HG03575 (cell line): ENCODE data around the gene AHRR.

Experiments
- ATAC-seq: cut with Tn5 transposase; IDR thresholded peaks from one replicate; pipeline ENCODE4 v1.9.1; 2021; ENCODE audit not compliant: unreplicated experiment, insufficient number of reproducible peaks, low FRiP score; ENCODE audit errors: extremely low read depth

Gene AHRR

DNA sequence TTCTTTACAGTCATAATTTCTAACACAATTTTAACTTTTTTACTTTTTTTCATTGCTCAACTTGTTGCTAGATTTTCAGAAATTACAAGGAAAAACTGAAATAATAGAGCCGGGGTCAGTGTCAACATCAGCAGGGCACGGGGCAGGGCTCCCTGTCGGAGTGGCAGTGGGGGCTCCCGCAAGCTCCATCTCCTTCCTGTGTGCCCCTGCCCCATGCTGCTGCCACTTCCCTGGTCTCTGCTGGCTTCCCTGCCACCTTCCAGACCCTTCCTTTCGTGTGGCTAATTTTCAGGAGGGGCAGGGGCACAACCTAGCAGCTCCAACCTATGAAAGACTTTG lies 120.5 kb downstream of the AHRR start:
- no peak for ATAC-seq

DNA sequence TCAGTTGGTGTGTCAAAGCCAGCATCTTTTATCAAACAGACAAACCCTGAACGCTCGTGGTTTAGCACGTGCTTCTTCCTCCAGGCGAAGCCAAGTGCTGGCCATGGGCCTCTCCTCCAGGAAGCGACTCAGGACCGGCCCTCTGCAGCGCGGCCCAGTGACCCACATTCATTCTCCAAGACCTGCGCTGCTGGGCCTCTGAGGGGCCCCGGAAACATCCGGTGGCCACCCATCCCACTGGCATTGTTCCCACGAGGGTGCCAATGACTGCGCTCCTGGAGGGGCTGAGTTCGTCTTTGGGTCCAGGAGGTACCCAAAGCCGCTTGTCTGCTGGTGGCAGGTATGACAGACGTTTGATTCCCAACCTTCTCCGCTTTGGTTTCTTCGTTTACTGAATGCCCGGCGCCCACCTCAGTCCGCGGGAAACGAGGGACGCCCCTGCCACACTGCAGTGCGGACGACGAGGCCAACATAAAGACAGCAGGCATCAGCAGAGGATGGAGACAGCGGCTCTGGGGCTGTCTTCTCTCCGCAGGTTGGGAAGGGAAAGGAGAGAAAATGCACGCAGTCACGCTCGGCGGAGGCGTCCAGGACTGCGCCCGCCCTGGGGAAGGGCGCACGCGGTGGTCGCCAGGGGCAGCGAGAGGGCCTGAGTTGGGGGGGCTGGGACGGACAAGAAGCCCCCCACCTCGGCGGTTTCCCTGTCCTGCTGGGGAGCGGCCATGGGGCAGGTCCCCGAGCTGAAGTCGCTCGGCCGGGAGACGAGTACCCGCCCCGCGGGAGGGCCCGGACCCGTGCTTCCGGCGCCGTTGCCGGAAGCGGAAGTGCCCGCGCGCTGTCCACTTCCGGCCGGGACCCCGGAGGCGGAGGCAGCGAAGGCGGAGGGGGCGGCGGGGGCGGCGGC lies 121.1 kb downstream of the AHRR start, which contains the start of gene EXOC3:
EXOC3 (plus strand) TSS at position 842 of the 904 bp plus-strand sequence. CDS start 3,030 bp downstream, outside the sequence.
- no peak for ATAC-seq

- no peak for ATAC-seq
These were observed 122.0 kb downstream of the AHRR start for GRCh38 chr5:443239-444151.

GRCh38 chr5:444226-444625 lies 122.7 kb downstream of the AHRR start:
- ATAC-seq = no peak

- no peak for ATAC-seq
These were observed 124.1 kb downstream of the AHRR start for GRCh38 chr5:445591-445990.

- no peak for ATAC-seq
These were observed 124.8 kb downstream of the AHRR start for GRCh38 chr5:446066-446882.

DNA sequence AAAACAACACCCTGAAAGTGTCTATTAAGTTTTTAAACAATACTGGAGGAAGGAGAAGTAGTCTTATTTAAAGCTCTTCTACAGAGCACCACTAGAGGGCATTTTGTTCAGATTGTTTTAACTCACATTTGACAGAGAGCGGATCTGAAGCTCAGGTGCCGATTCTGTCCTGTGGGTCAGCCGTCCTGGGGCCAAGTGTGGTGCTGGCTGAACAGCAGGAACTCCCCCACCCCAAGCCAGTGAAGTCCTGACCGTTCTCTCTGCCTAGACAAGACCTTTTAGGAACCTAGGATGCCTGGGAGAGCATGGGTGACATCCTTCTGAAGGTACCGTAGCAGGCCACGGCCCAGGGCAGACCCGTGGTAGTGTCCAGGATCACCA lies 125.4 kb downstream of the AHRR start:
- no peak for ATAC-seq

DNA sequence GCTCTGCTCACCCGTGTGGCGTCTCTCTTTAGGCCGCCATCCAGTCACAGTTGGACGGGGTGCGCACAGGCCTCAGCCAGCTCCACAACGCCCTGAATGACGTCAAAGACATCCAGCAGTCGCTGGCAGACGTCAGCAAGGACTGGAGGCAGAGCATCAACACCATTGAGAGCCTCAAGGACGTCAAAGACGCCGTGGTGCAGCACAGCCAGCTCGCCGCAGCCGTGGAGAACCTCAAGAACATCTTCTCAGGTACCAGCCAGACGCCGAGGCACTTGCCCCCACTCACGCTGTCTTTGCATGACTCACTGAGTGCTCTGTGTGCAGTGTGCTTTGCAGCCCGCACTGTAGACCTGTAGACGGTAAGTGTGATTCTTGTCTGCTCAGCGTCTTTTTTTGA lies 126.0 kb downstream of the AHRR start:
- no peak for ATAC-seq

GRCh38 chr5:448061-448765 lies 126.7 kb downstream of the AHRR start:
- no peak for ATAC-seq

- no peak for ATAC-seq
These were observed 127.2 kb downstream of the AHRR start for GRCh38 chr5:448766-449090.

- no peak for ATAC-seq
These were observed 127.6 kb downstream of the AHRR start for GRCh38 chr5:449151-449550.

DNA sequence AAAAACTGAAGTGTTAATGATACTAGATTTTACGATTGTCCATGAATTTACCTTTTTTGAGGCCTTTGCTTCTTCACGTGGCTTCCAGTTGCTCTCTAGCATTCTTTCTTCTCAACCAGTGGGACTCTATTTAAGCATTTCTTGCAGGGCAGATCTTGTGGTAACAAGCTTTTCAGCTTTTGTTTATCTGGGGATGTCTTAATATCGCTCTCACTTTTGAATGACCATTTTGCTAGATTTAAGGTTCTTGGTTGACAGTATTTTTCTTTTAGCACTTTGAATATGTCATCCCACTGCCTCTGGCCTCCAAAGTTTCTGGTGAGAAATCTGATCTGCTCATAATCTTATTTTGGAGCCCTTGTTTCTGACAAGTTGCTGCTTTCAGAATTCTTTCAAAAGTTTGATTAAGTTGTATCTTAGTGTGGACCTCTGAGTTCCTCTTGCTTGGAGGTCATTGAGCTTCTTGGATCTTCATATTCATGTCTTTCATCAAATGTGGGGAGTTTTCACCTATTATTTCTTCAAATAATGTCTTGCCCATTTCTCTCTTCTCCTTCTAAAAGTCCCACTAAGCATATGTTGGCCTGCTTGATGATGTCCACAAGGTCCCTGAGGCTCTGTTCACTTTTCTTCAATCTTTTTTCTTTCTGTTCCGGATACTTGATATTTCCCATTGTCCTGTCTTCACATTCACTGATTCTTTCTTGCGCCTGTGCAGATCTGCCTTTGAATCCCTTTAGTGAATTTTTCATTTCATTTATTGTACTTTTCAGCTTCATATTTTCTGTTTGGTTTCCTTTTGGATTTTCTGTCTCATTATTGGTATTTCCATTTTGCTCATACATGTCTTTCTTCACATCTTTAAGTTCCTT lies 130.3 kb downstream of the AHRR start:
- ATAC-seq = no peak

- ATAC-seq = no peak
These were observed 131.6 kb downstream of the AHRR start for GRCh38 chr5:452978-453710.

GRCh38 chr5:453725-454481 lies 132.4 kb downstream of the AHRR start:
- ATAC-seq = no peak

DNA sequence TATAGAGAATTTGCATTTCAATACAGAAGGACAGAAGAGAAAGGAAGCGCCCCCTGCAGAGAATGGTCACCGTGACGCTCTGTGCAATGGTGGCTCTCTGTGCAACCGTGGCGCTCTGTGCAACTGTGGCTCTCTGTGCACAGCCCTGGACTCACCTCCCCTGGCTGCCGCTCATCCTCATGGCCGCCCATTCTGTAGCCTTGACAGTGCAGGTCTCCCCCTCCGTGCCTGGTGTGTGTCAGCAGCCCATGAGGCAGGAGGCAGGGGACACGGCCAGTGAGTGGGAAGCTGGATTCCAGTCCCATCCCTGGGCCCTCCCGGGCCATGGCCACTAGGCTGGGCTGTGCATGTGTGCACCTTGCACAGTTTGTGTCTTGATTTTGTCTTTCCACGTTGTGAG lies 133.4 kb downstream of the AHRR start:
- ATAC-seq = no peak

GRCh38 chr5:455806-456205 lies 134.3 kb downstream of the AHRR start:
- no peak for ATAC-seq
